Neural cell (in vitro differentiated cells): ENCODE measurements around the gene CAMK2A.

Source experiments
- EP300 ChIP-seq: fragments of 450-650 bp; conservative IDR thresholded peaks from 2 replicates; pipeline ENCODE4 v1.6.1; 2014; ENCODE audit warnings: antibody characterized with exemption, mild to moderate bottlenecking, moderate library complexity; ENCODE audit not compliant: poor library complexity, severe bottlenecking
- MXI1 ChIP-seq: fragments of 450-650 bp; conservative IDR thresholded peaks from 2 replicates; pipeline ENCODE4 v1.6.1; 2014; ENCODE audit warnings: antibody characterized with exemption, mild to moderate bottlenecking; ENCODE audit not compliant: poor library complexity, severe bottlenecking
- RAD21 ChIP-seq: fragments of 450-650 bp; conservative IDR thresholded peaks from 2 replicates; pipeline ENCODE4 v1.6.1; 2014; ENCODE audit warnings: antibody characterized with exemption, mild to moderate bottlenecking, moderate library complexity
- TF ChIP-seq, protein P1 (sequence below): fragments of 450-650 bp; IDR thresholded peaks from 2 replicates; pipeline ENCODE4 v1.5.1; 2014; ENCODE audit warnings: antibody characterized with exemption, mild to moderate bottlenecking, moderate library complexity; ENCODE audit not compliant: poor library complexity, severe bottlenecking
- TF ChIP-seq, protein P2 (sequence below): IDR thresholded peaks from 2 replicates; pipeline ENCODE4 v1.6.1; 2012; ENCODE audit warnings: borderline replicate concordance

DNA sequence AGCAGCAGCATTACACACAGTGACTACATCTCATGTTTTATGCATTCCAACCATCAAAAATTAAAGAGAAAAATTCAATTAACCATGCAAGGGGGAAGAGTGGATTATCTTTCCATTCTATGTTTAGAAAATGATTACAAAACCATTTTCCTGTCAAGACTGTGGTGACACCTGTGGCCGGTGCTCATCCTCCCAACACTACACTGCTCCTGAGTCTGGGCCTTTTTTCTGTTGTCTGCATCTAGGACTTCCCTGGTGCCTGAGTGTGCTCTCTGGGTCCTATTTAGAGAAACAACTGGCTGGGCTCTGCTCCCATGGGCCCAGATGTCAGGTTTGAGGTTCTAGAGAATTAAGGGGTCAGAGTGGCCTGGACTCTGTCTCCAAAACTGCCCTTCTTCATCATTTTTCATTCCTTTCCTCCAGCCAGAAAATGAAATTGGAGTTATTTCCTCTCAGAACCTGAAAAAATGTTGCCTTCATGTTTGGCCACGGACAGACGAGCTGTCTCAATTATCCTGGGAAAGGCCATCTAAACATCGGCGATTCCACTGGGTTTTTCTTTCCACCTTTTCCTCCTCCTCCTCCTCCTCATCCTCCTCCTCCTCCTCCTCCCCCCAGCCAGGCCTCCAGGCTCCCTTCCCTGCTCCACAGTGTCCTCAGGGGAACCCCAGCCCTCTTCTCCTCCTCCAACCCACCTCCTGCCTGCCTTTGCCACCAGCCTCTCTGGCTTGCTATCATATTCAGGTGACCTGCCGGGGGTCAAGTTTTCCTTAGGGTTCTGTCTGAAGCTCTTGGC, 24.5 kb upstream of the CAMK2A start:
- TF ChIP-seq, protein P1, sequence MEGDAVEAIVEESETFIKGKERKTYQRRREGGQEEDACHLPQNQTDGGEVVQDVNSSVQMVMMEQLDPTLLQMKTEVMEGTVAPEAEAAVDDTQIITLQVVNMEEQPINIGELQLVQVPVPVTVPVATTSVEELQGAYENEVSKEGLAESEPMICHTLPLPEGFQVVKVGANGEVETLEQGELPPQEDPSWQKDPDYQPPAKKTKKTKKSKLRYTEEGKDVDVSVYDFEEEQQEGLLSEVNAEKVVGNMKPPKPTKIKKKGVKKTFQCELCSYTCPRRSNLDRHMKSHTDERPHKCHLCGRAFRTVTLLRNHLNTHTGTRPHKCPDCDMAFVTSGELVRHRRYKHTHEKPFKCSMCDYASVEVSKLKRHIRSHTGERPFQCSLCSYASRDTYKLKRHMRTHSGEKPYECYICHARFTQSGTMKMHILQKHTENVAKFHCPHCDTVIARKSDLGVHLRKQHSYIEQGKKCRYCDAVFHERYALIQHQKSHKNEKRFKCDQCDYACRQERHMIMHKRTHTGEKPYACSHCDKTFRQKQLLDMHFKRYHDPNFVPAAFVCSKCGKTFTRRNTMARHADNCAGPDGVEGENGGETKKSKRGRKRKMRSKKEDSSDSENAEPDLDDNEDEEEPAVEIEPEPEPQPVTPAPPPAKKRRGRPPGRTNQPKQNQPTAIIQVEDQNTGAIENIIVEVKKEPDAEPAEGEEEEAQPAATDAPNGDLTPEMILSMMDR, result no peak
- TF ChIP-seq, protein P2, sequence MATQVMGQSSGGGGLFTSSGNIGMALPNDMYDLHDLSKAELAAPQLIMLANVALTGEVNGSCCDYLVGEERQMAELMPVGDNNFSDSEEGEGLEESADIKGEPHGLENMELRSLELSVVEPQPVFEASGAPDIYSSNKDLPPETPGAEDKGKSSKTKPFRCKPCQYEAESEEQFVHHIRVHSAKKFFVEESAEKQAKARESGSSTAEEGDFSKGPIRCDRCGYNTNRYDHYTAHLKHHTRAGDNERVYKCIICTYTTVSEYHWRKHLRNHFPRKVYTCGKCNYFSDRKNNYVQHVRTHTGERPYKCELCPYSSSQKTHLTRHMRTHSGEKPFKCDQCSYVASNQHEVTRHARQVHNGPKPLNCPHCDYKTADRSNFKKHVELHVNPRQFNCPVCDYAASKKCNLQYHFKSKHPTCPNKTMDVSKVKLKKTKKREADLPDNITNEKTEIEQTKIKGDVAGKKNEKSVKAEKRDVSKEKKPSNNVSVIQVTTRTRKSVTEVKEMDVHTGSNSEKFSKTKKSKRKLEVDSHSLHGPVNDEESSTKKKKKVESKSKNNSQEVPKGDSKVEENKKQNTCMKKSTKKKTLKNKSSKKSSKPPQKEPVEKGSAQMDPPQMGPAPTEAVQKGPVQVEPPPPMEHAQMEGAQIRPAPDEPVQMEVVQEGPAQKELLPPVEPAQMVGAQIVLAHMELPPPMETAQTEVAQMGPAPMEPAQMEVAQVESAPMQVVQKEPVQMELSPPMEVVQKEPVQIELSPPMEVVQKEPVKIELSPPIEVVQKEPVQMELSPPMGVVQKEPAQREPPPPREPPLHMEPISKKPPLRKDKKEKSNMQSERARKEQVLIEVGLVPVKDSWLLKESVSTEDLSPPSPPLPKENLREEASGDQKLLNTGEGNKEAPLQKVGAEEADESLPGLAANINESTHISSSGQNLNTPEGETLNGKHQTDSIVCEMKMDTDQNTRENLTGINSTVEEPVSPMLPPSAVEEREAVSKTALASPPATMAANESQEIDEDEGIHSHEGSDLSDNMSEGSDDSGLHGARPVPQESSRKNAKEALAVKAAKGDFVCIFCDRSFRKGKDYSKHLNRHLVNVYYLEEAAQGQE, result no peak
- TF ChIP-seq RAD21, result no peak
- no peak for TF ChIP-seq EP300
- no peak for TF ChIP-seq MXI1
